HepG2 (cell line): ENCODE data around the gene CXADR. TPM values are rescaled to one million over a fixed set of nuclear protein-coding genes. Genes with fewer than 3 reads are reported as not detected.

Experiments
- BRF2 ChIP-seq: sonication (generic); formaldehyde crosslinking; IDR thresholded peaks from 2 replicates; pipeline ENCODE4 v1.8.1; 2022; ENCODE audit warnings: mild to moderate bottlenecking, missing genetic modification reagents
- CHCHD3 ChIP-seq: sonication (generic); formaldehyde crosslinking; IDR thresholded peaks from 2 replicates; pipeline ENCODE4 v1.8.0; 2022; ENCODE audit warnings: mild to moderate bottlenecking, missing genetic modification reagents, moderate library complexity
- HNRNPL ChIP-seq: fragments of 200-400 bp; formaldehyde crosslinking; IDR thresholded peaks from 2 replicates; pipeline ENCODE4 v1.6.1; 2017; ENCODE audit warnings: mild to moderate bottlenecking, low read depth, low read length
- IRF9 ChIP-seq: sonication (generic); formaldehyde crosslinking; IDR thresholded peaks from 2 replicates; pipeline ENCODE4 v1.8.0; 2022; ENCODE audit warnings: missing genetic modification reagents, mild to moderate bottlenecking, borderline replicate concordance
- RFX1 ChIP-seq: fragments of 450-650 bp; IDR thresholded peaks from 2 replicates; pipeline ENCODE4 v1.6.1; 2017
- SATB2 ChIP-seq: sonication (generic); formaldehyde crosslinking; IDR thresholded peaks from 2 replicates; pipeline ENCODE4 v1.5.0; 2020; ENCODE audit warnings: missing genetic modification reagents
- SIX1 ChIP-seq: sonication (generic); formaldehyde crosslinking; IDR thresholded peaks from 2 replicates; pipeline ENCODE4 v1.4.0; 2020; ENCODE audit warnings: missing genetic modification reagents, borderline replicate concordance
- ZBTB10 ChIP-seq: sonication (generic); formaldehyde crosslinking; IDR thresholded peaks from 2 replicates; pipeline ENCODE4 v1.4.0; 2020; ENCODE audit warnings: missing genetic modification reagents, borderline replicate concordance
- ZNF225 ChIP-seq: sonication (generic); formaldehyde crosslinking; IDR thresholded peaks from 2 replicates; pipeline ENCODE4 v1.4.0; 2020; ENCODE audit warnings: mild to moderate bottlenecking, missing genetic modification reagents
- ZNF576 ChIP-seq: sonication (generic); formaldehyde crosslinking; IDR thresholded peaks from 2 replicates; pipeline ENCODE4 v1.4.0; 2020; ENCODE audit warnings: mild to moderate bottlenecking, missing genetic modification reagents
- ZNF883 ChIP-seq: sonication (generic); formaldehyde crosslinking; IDR thresholded peaks from 2 replicates; pipeline ENCODE4 v1.5.1; 2020; ENCODE audit warnings: mild to moderate bottlenecking, missing genetic modification reagents; ENCODE audit errors: not compliant biosample characterization
- polyA plus RNA-seq, 8 experiments: library from polyadenylated mRNA; depleted of rRNA in 3 of 8; stranded (reverse) in 7 of 8; unstranded in 1 of 8; fragments of >200 nt; fragmentation: Illumina TruSeq in 4 of 8; extraction: Trizol in 4 of 8; gene quantifications; 2 replicates each; pipeline versions ENCODE4 v1.2.1 to v1.2.3, GENCODE V29; 2011 to 2016; ENCODE audit warnings: low read depth in 4 of 8, missing spikeins in 1 of 8, mixed read lengths in 1 of 8; ENCODE audit not compliant: insufficient read depth in 1 of 8
- total RNA-seq, 5 experiments: library from RNA; depleted of rRNA; stranded (reverse); fragments of >200 nt; fragmentation: Illumina TruSeq; extraction: Trizol; gene quantifications; 2 replicates each; pipeline ENCODE4 v1.2.3, GENCODE V29; 2016; ENCODE audit warnings: low read depth in 1 of 5
- TF ChIP-seq, protein P1 (sequence below): sonication (generic); formaldehyde crosslinking; IDR thresholded peaks from 2 replicates; pipeline ENCODE4 v1.9.0; 2021; ENCODE audit warnings: missing genetic modification reagents, borderline replicate concordance
- TF ChIP-seq, protein P2 (sequence below): sonication (generic); formaldehyde crosslinking; IDR thresholded peaks from 2 replicates; pipeline ENCODE4 v1.8.0; 2022; ENCODE audit warnings: missing genetic modification reagents, mild to moderate bottlenecking, inconsistent platforms, borderline replicate concordance
- TF ChIP-seq, protein P3 (sequence below): sonication (generic); formaldehyde crosslinking; IDR thresholded peaks from 2 replicates; pipeline ENCODE4 v1.4.0; 2020; ENCODE audit warnings: missing genetic modification reagents, borderline replicate concordance
- TF ChIP-seq, protein P4 (sequence below): IDR thresholded peaks from 2 replicates; pipeline ENCODE4 v1.6.1; 2016; ENCODE audit warnings: missing compliant biosample characterization, missing genetic modification reagents, borderline replicate concordance

The CXADR gene
- total and polyA plus RNA-seq, 2 of the 13 experiments (the other 11 are each of a cell fraction or from before 2014, with no cell fraction given), result 86.8 to 110 TPM

DNA sequence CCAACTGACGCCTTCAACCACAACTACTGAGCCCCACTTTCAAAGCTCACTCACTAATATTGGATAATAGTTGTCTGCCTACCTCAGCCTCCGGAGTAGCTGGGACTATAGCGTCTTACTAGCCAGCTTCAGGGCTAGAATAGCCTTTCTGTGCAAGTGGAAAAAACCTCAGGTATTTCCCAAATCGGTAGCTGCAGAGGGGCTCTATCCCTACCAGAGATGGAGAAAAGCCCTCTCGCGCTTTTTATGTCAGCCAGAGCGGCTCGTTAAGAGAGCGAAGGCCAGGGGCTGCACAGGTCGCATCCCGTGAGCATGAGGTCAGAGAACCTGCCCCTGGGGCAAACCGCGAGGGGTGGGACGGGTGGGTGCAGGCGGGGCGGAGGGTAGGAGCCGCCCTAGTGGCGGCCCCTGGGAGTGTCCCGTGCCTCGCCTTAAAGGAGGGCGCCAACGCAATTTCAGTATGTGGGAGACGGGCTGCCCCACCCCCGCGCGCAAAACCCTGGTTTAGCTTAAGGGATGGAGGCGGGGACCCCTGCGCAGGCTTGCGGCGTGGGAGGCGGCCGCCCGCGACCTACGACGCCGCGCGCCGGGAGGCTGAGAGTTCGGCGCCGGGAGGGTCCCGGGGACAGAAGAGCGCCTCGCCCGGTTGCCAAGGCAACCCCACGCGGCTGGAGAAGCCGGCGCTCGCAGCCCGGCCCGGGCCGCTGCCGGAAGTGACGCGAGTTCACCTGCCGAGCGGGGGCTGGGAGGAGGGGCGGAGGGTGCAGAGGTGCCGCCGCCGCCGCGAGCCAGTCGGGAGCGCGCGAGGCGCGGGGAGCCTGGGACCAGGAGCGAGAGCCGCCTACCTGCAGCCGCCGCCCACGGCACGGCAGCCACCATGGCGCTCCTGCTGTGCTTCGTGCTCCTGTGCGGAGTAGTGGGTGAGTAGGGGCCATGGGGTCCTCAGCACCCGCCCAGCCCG, at the start of gene CXADR (continued):
- TF ChIP-seq, protein P1, sequence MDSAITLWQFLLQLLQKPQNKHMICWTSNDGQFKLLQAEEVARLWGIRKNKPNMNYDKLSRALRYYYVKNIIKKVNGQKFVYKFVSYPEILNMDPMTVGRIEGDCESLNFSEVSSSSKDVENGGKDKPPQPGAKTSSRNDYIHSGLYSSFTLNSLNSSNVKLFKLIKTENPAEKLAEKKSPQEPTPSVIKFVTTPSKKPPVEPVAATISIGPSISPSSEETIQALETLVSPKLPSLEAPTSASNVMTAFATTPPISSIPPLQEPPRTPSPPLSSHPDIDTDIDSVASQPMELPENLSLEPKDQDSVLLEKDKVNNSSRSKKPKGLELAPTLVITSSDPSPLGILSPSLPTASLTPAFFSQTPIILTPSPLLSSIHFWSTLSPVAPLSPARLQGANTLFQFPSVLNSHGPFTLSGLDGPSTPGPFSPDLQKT (CRISPR knock-in tag), result no peak
- TF ChIP-seq CHCHD3 (CRISPR knock-in tag) (no peak), IRF9 (peak; percentile 48; the same call in 1 of the 2 replicates), RFX1 (peak; percentile 95), SIX1 (CRISPR knock-in tag) (no peak), ZBTB10 (CRISPR knock-in tag) (peak; percentile 21), ZNF225 (CRISPR knock-in tag) (0 out of 2 replicates have a peak, but pooled peaks have one; percentile 82), HNRNPL (0 out of 2 replicates have a peak, but pooled peaks have one; percentile 11), ZNF883 (CRISPR knock-in tag) (peak; percentile 58), ZNF576 (no peak), BRF2 (CRISPR knock-in tag) (no peak), SATB2 (CRISPR knock-in tag) (no peak)
- TF ChIP-seq, protein P2, sequence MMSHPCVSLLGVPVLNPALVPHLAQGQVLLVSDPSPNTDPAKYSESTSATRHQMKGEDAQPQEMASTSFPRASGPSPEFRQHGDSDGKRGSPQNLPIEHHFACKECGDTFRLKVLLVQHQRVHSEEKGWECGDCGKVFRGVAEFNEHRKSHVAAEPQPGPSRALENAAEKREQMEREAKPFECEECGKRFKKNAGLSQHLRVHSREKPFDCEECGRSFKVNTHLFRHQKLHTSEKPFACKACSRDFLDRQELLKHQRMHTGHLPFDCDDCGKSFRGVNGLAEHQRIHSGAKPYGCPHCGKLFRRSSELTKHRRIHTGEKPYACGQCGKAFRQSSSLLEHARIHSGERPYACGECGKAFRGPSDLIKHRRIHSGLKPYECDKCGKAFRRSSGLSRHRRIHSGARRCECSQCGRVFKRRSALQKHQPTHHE (CRISPR knock-in tag), result peak; percentile 39; the same call in 1 of the 2 replicates
- TF ChIP-seq, protein P3, sequence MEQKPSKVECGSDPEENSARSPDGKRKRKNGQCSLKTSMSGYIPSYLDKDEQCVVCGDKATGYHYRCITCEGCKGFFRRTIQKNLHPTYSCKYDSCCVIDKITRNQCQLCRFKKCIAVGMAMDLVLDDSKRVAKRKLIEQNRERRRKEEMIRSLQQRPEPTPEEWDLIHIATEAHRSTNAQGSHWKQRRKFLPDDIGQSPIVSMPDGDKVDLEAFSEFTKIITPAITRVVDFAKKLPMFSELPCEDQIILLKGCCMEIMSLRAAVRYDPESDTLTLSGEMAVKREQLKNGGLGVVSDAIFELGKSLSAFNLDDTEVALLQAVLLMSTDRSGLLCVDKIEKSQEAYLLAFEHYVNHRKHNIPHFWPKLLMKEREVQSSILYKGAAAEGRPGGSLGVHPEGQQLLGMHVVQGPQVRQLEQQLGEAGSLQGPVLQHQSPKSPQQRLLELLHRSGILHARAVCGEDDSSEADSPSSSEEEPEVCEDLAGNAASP (CRISPR knock-in tag), result peak; percentile 48; the same call in 1 of the 2 replicates
- TF ChIP-seq, protein P4, sequence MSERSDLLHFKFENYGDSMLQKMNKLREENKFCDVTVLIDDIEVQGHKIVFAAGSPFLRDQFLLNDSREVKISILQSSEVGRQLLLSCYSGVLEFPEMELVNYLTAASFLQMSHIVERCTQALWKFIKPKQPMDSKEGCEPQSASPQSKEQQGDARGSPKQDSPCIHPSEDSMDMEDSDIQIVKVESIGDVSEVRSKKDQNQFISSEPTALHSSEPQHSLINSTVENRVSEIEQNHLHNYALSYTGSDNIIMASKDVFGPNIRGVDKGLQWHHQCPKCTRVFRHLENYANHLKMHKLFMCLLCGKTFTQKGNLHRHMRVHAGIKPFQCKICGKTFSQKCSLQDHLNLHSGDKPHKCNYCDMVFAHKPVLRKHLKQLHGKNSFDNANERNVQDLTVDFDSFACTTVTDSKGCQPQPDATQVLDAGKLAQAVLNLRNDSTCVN (CRISPR knock-in tag), result 0 out of 2 replicates have a peak, but pooled peaks have one; percentile 8
